HG03045 (cell line): ENCODE results near the gene ARHGAP30.
"Not testable (repeated sequence)": the region's sequence is repeated elsewhere in the genome, so short reads cannot be mapped to it uniquely, and the experiment has no call there.

Experiments
- ATAC-seq: cut with Tn5 transposase; IDR thresholded peaks from one replicate; pipeline ENCODE4 v1.9.1; 2021; ENCODE audit warnings: mild to moderate bottlenecking, moderate library complexity; ENCODE audit not compliant: unreplicated experiment

ARHGAP30 gene

GRCh38 chr1:161073474-161074121, 3.9 kb upstream of the ARHGAP30 start:
- no peak for ATAC-seq

- no peak for ATAC-seq
These were observed 3.2 kb upstream of the ARHGAP30 start for GRCh38 chr1:161072751-161073449.

GRCh38 chr1:161071886-161072371, 2.2 kb upstream of the ARHGAP30 start:
- no peak for ATAC-seq

- no peak for ATAC-seq
These were observed 1.1 kb upstream of the ARHGAP30 start for GRCh38 chr1:161070761-161071160.

- ATAC-seq, result peak; percentile 13
These were observed 450 bp downstream of the ARHGAP30 start for GRCh38 chr1:161069241-161069640.

- ATAC-seq, result peak; percentile 52
These were observed 1.1 kb downstream of the ARHGAP30 start for GRCh38 chr1:161068306-161069234.

- ATAC-seq, result no peak
These were observed 3.0 kb downstream of the ARHGAP30 start for GRCh38 chr1:161066694-161067093.

- not testable (repeated sequence) for ATAC-seq
These were observed 4.0 kb downstream of the ARHGAP30 start for GRCh38 chr1:161065681-161066080.

GRCh38 chr1:161063936-161064335, 5.8 kb downstream of the ARHGAP30 start:
- not testable (repeated sequence) for ATAC-seq

- no peak for ATAC-seq
These were observed 8.3 kb downstream of the ARHGAP30 start for GRCh38 chr1:161061419-161061818.

- ATAC-seq, result no peak
These were observed 10.4 kb downstream of the ARHGAP30 start for GRCh38 chr1:161059293-161059692.

- no peak for ATAC-seq
These were observed 14.9 kb downstream of the ARHGAP30 start for GRCh38 chr1:161054805-161055204.

GRCh38 chr1:161054232-161054631, 15.5 kb downstream of the ARHGAP30 start:
- ATAC-seq, result no peak

- ATAC-seq, result no peak
These were observed 16.8 kb downstream of the ARHGAP30 start for GRCh38 chr1:161052899-161053298.

GRCh38 chr1:161051219-161051618, 18.5 kb downstream of the ARHGAP30 start:
- ATAC-seq, result no peak

- ATAC-seq, result no peak
These were observed 20.6 kb downstream of the ARHGAP30 start for GRCh38 chr1:161048949-161049722.

GRCh38 chr1:161047436-161048420, 22.0 kb downstream of the ARHGAP30 start:
- no peak for ATAC-seq

GRCh38 chr1:161046605-161047228, 23.0 kb downstream of the ARHGAP30 start:
- peak; percentile 39 for ATAC-seq
